Stimulated activated naive CD8-positive, alpha-beta T cell treated with anti-CD3 and anti-CD28 coated beads, Interleukin-15, amount 100 ng/mL, for 72 hours (primary cell): Measurements from ENCODE around the gene NLGN2.

Experiments used
- ATAC-seq: fragments of 150-1000 bp; cut with Tn5 transposase; 2 replicates; pipeline ENCODE4 v1.10.0; 2021; ENCODE audit warnings: mild to moderate bottlenecking, moderate library complexity
- DNase-seq, 2 donors: peaks; one replicate each; pipeline ENCODE4 v3.0.0; 2021 to 2022
- H3K27ac Mint-ChIP-seq, 2 donors: one replicate each; pipeline ENCODE4 v1.8.0; 2022; ENCODE audit warnings: mild to moderate bottlenecking in 2 of 2, mixed read lengths in 2 of 2, moderate library complexity in 2 of 2
- H3K27me3 Mint-ChIP-seq: one replicate; pipeline ENCODE4 v1.8.0; 2022; ENCODE audit warnings: mixed read lengths
- H3K4me1 Mint-ChIP-seq: one replicate; pipeline ENCODE4 v1.8.0; 2022; ENCODE audit warnings: mild to moderate bottlenecking, mixed read lengths
- H3K4me3 Mint-ChIP-seq, 2 donors: one replicate each; pipeline ENCODE4 v1.8.0; 2022; ENCODE audit warnings: mild to moderate bottlenecking in 2 of 2, mixed read lengths in 2 of 2, moderate library complexity in 1 of 2
- H3K9me3 Mint-ChIP-seq, 2 donors: one replicate each; pipeline ENCODE4 v1.8.0; 2022; ENCODE audit warnings: mixed read lengths in 2 of 2

NLGN2 gene

GRCh38 chr17:7445619-7445968 lies 37.9 kb downstream of the NLGN2 start:
- Mint-ChIP-seq H3K9me3 (no peaks in the 10 kb centered on the region), H3K4me1 (peaks cover 39% of the 10 kb centered on the region), H3K27me3 (peaks cover 66% of the 10 kb centered on the region), H3K4me3 (peak overlapping the region; percentile 83 to 91), H3K27ac (peak overlapping the region; percentile 10 to 72)
- ATAC-seq (peak; percentile 85), DNase-seq (peak; percentile 31 to 45)

DNA sequence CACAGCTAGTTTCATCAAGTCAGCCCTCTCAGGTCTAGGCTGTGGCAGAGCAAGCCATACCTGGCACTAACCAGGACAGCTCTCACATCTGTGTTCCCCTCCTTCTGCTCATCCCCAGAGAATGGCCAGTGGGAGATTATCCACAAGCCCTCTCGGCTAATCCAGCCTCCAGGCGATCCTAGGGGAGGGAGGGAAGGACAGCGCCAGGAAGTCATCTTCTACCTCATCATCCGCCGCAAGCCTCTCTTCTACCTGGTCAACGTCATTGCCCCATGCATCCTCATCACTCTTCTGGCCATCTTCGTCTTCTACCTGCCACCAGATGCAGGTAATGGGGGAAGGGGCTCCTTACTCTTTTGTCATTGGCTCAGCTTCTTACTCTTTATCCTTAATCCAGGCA lies 40.8 kb downstream of the NLGN2 start:
- H3K4me3 Mint-ChIP-seq: no peak overlapping the region
- ATAC-seq (no peak), DNase-seq (no peak)
- H3K4me1 Mint-ChIP-seq: peaks cover 32% of the 10 kb centered on the region
- no peaks in the 10 kb centered on the region for H3K9me3 Mint-ChIP-seq
- H3K27ac Mint-ChIP-seq: no peak overlapping the region
- peaks cover 41% of the 10 kb centered on the region for H3K27me3 Mint-ChIP-seq

DNA sequence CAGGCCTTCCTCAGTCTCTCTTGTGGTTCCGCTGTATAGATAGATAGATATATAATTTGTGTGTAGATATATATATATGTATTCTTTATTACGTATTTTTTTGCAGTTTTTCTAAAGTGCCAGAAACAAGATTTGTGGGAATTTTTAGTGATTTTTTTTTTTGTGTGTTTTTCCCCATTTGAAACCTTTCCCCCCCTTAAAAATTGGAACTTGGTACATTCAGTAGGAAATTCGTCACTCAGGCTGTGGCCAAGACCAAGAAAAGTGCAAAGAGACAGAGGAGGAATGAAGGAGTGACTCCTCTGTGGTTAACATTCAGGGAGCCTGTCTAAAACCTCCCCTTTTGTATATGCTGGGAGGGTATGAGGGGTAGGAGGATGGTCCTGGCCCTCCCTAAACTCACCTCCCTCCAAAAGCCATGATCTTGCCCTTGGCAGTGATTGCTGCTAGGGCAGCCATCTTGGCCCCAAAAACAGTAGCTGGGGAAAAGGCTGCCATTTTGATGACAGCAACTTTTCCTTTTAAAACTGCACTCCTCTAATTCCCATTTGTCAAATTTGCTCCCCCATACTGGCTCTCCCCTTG lies 52.4 kb downstream of the NLGN2 start:
- DNase-seq (no peak), ATAC-seq (no peak)
- Mint-ChIP-seq H3K27me3 (no peaks in the 10 kb centered on the region), H3K9me3 (no peaks in the 10 kb centered on the region), H3K4me3 (no peak overlapping the region), H3K4me1 (peaks cover 26% of the 10 kb centered on the region), H3K27ac (peak overlapping the region in 1 of 2 donors; percentile 31)

DNA sequence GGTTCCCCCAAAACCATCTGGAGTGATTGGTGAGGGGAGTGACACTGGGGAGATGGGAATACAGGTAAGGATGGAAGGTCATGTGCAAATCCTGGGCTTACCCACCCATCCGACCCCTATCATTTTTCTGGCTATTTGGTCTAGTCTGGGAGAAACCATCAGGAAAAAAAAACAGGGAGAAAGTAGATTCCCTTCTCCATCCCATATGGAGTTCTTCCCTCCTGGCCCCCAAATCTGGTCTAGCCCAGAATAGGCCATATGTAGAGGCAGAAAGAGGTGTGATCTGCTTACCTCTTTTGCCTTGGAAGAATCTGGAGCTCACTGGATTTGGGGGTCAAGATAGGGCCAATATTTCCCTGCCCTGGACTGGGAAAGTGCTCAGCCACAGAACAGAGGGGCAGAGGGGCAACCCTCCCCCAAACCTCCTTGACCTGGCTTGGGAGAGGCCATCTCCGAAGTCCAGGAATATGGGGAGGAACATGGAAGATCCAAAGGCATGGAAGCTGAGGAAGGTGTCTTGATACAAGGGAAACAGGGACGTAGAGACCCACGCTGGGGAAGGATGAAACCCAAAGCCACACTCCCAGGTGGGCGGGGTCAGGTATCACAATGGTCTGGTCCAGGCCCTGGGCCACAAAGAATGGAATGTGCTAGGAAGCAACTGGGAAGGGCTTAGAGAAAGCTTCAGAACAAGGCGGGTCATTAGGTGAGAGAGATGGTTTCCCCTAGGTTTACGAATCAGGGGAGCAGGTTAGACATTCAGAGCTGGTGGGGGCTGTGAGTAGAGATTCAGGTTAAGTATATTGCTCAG lies 53.4 kb downstream of the NLGN2 start:
- Mint-ChIP-seq H3K9me3 (no peaks in the 10 kb centered on the region), H3K27me3 (no peaks in the 10 kb centered on the region), H3K27ac (peak overlapping the region in 1 of 2 donors; percentile 37), H3K4me1 (peaks cover 23% of the 10 kb centered on the region), H3K4me3 (no peak overlapping the region)
- DNase-seq (no peak), ATAC-seq (no peak)

GRCh38 chr17:7462474-7463371 lies 55.1 kb downstream of the NLGN2 start:
- ATAC-seq: peak; percentile 21
- H3K4me3 Mint-ChIP-seq: no peak overlapping the region
- H3K27ac Mint-ChIP-seq: peak overlapping the region in 1 of 2 donors; percentile 58
- H3K9me3 Mint-ChIP-seq: no peaks in the 10 kb centered on the region
- peaks cover 30% of the 10 kb centered on the region for H3K4me1 Mint-ChIP-seq
- no peak for DNase-seq
- H3K27me3 Mint-ChIP-seq: no peaks in the 10 kb centered on the region

DNA sequence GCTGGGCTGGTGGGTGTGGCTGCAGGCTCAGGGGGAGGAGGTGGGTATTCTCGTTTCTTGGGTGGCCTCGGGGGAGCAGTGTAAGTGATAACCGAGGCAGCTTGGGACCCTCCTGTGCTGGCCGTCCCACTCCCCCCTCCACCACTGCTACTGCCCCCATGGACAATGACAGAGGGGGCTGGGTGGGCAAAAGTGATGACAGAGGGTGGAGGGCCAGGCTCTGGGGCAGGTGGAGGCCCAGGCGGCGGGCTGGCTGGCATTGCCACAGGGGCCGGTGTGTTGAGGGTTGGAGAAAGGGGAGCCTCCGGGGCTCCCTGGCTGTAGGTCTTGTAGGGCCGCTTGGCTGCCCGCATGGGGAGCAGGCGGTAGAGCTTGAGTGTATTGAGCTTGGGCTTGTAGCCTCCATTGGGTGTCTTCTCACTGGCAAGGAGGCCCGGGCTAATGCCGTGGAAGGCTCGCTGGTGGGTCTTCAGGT lies 55.8 kb downstream of the NLGN2 start:
- Mint-ChIP-seq H3K4me3 (no peak overlapping the region), H3K27me3 (no peaks in the 10 kb centered on the region), H3K27ac (no peak overlapping the region), H3K9me3 (no peaks in the 10 kb centered on the region), H3K4me1 (peaks cover 37% of the 10 kb centered on the region)
- DNase-seq (no peak), ATAC-seq (peak; percentile 8)

GRCh38 chr17:7464081-7464480 lies 56.4 kb downstream of the NLGN2 start:
- no peaks in the 10 kb centered on the region for H3K9me3 Mint-ChIP-seq
- H3K27ac Mint-ChIP-seq: no peak overlapping the region
- DNase-seq (no peak), ATAC-seq (no peak)
- peaks cover 43% of the 10 kb centered on the region for H3K4me1 Mint-ChIP-seq
- no peak overlapping the region for H3K4me3 Mint-ChIP-seq
- no peaks in the 10 kb centered on the region for H3K27me3 Mint-ChIP-seq

GRCh38 chr17:7465597-7466275 lies 58.1 kb downstream of the NLGN2 start:
- Mint-ChIP-seq H3K4me3 (no peak overlapping the region), H3K4me1 (peaks cover 30% of the 10 kb centered on the region), H3K9me3 (no peaks in the 10 kb centered on the region), H3K27me3 (no peaks in the 10 kb centered on the region), H3K27ac (peak overlapping the region in 1 of 2 donors; percentile 78)
- DNase-seq (no peak), ATAC-seq (peak; percentile 39)

DNA sequence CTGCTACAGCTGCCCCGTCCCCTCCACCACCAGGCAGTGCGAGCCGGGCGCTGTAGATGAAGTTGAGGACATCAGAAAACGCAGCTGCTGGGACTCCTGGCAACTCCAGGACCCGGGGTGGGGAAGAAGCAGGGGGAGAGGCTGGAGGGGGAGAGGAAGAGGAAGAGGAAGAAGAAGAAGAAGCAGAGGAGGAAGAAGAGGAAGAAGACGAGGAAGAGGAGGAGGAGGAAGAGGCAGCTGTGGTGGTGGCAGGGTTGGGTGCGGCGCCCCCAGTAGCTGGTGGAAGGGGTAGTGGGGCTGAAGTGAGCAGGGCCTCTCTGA lies 58.6 kb downstream of the NLGN2 start:
- Mint-ChIP-seq H3K27ac (peak overlapping the region in 1 of 2 donors; percentile 78), H3K4me3 (no peak overlapping the region), H3K27me3 (no peaks in the 10 kb centered on the region), H3K9me3 (no peaks in the 10 kb centered on the region), H3K4me1 (peaks cover 30% of the 10 kb centered on the region)
- ATAC-seq (no peak), DNase-seq (no peak)

DNA sequence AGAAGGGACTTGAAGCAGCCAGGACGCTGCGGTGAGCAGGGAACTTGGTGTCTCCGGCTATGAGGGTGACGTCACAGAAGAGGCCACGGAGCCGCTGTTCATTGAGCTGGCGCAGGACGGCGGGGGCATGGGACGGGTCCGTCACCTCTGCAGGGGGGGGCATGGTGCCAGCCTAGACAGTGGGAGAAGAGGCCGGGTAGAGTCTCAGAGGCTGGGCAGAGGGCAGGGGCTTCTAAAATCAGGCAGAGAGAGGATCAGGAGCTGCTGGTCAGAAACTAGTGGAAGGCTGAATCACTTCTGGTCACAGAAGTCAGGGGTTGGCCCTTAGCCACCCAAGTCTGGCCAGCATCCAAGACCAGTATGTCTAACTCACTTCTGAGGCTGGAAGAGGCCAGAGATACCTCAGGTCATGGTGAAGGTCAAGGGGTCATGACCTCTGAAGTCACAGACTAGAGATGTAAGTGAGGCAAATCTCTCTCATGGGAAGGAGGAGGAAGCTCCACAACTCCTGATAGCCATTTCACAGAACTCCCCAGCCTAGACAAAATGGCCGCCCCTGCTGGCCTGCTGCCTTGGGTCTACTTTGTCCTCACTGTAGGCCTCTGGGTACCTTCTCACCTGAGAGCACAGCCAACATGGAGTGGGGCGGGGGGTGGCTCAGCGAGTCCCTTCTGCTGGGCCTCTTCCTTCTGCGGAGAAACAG lies 59.1 kb downstream of the NLGN2 start:
- H3K4me3 Mint-ChIP-seq: no peak overlapping the region
- H3K27ac Mint-ChIP-seq: peak overlapping the region in 1 of 2 donors; percentile 78
- H3K9me3 Mint-ChIP-seq: no peaks in the 10 kb centered on the region
- ATAC-seq (no peak), DNase-seq (no peak)
- H3K27me3 Mint-ChIP-seq: no peaks in the 10 kb centered on the region
- H3K4me1 Mint-ChIP-seq: peaks cover 35% of the 10 kb centered on the region

- DNase-seq: no peak
- H3K27me3 Mint-ChIP-seq: no peaks in the 10 kb centered on the region
- ATAC-seq: no peak
- H3K4me3 Mint-ChIP-seq: no peak overlapping the region
- peaks cover 42% of the 10 kb centered on the region for H3K4me1 Mint-ChIP-seq
- H3K9me3 Mint-ChIP-seq: no peaks in the 10 kb centered on the region
- H3K27ac Mint-ChIP-seq: peak overlapping the region in 1 of 2 donors; percentile 85
Measured at GRCh38 chr17:7467498-7467897, 59.9 kb downstream of the NLGN2 start.

DNA sequence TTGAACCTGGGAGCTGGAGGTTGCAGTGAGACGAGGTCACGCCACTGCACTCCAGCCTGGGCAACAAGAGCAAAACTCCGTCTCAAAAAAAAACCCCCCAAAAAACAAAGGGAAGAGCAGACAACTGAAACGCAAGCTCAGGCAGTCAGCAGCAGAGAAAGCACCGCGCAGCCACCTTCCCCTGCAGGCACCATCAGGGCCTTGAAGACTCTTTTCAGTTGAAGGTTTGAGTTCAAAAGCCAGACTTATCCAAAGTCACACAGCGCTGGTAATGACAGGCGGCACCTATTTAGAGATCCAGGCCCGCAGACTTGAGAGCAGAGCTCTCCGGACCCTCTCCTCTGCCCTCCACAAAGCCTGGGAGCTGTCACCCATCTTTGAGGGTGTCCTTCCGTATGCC lies 60.6 kb downstream of the NLGN2 start:
- H3K27ac Mint-ChIP-seq: no peak overlapping the region
- no peaks in the 10 kb centered on the region for H3K27me3 Mint-ChIP-seq
- H3K9me3 Mint-ChIP-seq: no peaks in the 10 kb centered on the region
- DNase-seq (no peak), ATAC-seq (no peak)
- H3K4me3 Mint-ChIP-seq: no peak overlapping the region
- H3K4me1 Mint-ChIP-seq: peaks cover 50% of the 10 kb centered on the region

GRCh38 chr17:7468804-7469389 lies 61.3 kb downstream of the NLGN2 start:
- Mint-ChIP-seq H3K27me3 (no peaks in the 10 kb centered on the region), H3K4me3 (no peak overlapping the region), H3K4me1 (peaks cover 52% of the 10 kb centered on the region), H3K9me3 (no peaks in the 10 kb centered on the region), H3K27ac (no peak overlapping the region)
- ATAC-seq: no peak
- no peak for DNase-seq
